Stimulated activated CD4-positive, alpha-beta T cell treated with anti-CD3 and anti-CD28 coated beads, Interleukin-1b, Interleukin-23, amount 100 ng/mL, for 4 hours (primary cell): ENCODE data around the gene PCBD1.

Experiments
- DNase-seq, 2 donors: peaks; one replicate each; pipeline ENCODE4 v3.0.0-alpha.2; 2020; ENCODE audit warnings: low read depth in 2 of 2

Gene PCBD1

GRCh38 chr10:70902661-70903261 lies 14.4 kb upstream of the PCBD1 start:
- DNase-seq: no peak

GRCh38 chr10:70901276-70901878 lies 13.0 kb upstream of the PCBD1 start:
- no peak for DNase-seq

DNA sequence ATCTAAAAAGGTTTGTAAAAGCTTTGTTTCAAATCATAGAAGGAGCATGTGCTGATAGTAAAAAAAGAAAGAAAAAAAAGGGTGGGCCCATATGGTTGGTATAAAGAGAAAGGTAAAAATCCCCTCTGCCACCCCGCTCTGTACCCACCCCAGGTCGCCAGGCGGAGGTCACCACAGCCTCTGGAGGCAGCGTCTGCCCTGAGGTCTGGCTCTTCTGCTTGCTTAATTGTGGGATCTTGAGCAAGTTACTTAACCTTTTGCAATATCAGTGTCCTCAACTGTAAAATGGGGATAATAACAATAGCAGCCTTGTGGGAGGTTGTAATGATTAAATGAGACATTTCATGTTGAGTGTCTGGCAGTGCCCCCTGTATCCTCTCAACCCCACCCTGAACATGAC lies 10.7 kb upstream of the PCBD1 start:
- DNase-seq: no peak

DNA sequence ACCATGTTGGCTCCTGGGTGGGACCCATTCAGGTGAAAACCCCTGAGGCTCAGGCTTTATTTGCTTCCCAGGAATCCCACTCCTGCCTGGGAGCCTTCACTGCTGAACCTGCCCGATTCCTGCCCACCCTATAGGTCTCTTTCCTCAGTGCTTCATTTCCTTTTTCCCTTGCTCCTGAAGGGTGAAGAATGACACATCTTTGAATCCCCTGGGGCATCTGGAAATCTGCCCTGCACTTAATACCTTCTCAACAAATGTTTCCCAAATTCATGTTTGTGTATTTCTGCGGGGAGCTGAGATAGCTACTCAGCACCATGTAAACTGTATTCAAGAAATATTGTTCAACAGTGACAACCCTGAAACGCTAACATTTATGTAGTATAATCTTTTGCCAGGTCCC lies 10.3 kb upstream of the PCBD1 start:
- DNase-seq: no peak

DNA sequence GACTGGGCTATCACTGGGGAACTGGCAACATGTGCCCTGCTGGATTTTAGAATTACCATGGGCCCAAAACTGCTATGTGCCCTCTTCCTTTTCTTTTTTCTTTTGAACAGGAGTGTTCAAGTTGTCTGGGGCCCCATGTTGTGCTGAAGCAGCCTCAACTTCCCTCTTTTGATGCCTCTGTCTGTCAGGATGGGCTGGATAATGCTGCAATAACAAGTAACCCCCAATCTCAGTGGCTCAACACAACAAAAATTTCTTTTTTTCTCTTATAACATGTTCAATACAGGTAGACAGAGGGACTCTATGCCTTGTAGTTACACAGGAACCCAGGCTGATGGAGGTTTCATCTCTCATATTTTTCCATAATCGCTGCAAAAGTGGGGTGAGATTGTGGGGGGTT lies 8.2 kb upstream of the PCBD1 start:
- DNase-seq: no peak

- DNase-seq: no peak
Observed at GRCh38 chr10:70894416-70894815, 6.1 kb upstream of the PCBD1 start.

DNA sequence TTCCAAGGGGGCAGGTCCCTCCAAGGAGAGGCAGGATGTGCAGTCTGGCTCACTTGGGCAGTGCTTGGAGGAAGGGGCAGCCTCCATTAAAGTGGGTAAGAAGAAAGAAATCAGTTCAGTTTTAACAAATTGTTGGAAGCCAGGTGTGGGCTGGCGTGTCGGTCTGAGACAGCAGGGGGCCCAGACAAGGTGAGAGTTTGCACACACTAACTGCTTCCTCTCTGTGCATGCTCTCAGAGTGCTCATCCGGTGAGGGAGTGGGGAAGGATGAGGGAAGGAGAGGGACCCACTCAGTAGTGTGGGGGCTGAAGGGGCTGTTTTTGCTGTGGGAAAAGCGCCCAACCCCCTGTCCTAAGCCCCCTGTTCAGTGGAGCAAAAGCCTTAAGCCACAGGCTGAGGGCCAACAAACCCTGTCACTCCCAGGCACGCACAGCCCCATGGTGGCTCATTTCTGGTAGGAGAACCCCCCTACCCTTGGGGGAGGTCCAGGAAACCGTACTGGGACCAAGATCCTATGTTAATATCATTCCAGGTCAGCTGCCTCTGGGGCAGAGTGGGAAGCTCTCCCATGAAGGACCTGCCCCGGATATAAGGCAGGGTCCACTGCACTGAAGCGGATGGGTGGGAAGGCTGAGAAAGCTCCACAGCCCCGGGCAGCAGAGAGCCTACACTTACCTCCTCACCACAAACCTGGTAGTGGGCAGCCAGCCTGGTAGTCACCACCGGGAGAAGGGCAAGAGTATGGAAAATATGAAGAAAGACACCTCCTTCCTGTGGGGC lies 5.1 kb upstream of the PCBD1 start:
- DNase-seq: no peak

- DNase-seq: no peak
Observed at GRCh38 chr10:70892631-70893030, 4.3 kb upstream of the PCBD1 start.

DNA sequence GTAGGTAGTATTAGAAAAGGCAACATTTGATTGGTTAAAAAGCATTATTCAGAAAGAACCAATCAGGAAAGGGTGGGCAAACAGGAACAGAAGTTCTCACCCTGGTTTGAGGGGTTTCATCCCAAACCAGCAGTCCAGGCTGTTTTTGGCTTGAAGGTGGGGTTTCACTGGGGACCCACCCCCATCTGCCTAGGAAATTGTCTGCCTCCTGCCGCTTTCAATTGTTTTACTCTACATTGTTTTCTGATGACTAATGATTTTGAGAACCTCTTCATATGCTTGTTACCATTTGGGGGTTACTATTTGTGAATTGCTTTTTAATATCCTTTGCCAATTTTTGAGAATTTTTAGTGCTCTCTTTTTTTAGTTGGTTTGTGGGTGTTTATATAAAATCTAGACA lies 3.3 kb upstream of the PCBD1 start:
- no peak for DNase-seq

- no peak for DNase-seq
Observed at GRCh38 chr10:70890917-70891431, 2.6 kb upstream of the PCBD1 start.

- DNase-seq: no peak
Observed at GRCh38 chr10:70889291-70889690, 926 bp upstream of the PCBD1 start.

- DNase-seq: no peak
Observed at GRCh38 chr10:70886921-70887665, 1.3 kb downstream of the PCBD1 start.

DNA sequence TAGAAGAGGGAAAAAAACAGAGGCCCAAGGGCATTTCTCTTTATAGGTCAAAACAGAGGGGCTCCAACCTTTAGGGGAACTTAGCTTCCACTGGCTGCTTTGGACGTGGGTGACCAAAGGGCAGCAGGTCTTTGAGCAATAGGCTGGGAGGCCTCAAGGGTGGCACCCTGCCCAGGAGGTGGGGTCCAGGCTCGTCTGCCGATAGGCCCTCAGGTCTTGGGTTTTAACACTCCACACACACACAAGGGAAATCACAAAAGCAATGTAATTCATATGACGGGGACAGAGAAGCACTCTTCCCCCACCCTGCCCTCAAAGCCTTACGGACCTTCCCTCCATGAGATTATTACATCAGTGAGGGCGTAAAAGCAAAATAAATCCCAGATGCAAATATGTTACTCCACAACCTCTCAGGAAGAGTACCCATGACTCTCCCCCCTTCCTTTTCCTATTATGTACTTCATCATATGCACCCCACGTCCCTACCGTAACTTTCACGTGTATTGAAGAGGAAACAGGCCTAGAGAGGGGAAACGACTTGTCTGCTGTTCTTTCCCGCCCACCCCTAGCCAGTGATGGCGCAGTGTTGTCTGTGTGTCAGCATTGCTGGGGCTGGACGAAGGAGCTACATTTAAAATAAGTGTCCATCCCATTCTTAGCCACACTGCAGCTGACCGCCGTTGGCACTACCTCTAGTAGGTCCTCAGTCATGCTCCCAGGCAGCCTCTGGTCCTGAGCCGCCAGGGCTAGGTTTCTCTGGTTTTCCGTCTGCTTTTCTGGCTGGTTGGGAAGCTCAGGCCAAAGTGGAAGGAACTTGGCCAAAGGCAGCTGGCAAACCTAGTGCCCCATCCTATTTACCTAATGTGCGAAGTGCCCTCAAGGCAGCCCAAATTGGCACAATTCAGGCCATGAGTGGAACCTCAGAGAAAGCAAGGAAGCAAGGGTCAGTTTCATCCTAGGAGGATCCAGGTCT lies 2.1 kb downstream of the PCBD1 start:
- no peak for DNase-seq

- no peak for DNase-seq
Observed at GRCh38 chr10:70885481-70885880, 2.9 kb downstream of the PCBD1 start.

- no peak for DNase-seq
Observed at GRCh38 chr10:70884741-70885140, 3.6 kb downstream of the PCBD1 start.

DNA sequence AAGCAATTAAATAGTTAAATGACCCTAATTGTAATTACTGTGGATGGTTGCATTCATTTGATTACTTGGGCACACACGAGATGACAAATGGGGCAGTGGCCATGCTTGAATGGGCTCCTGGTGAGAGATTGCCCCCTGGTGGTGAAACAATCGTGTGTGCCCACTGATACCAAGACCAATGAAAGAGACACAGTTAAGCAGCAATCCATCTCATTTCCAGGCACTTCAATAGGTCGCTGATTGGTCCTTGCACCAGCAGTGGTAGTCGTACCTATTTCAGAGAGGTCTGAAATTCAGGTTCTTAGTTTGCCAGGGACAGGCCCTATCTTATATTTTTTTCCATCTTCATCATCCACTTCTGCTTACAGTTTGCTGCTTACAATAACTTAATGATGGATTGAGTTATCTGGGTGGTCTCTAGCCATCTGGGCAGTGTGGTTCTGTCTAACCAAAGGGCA lies 8.3 kb downstream of the PCBD1 start:
- peak; percentile 51 to 63 for DNase-seq

DNA sequence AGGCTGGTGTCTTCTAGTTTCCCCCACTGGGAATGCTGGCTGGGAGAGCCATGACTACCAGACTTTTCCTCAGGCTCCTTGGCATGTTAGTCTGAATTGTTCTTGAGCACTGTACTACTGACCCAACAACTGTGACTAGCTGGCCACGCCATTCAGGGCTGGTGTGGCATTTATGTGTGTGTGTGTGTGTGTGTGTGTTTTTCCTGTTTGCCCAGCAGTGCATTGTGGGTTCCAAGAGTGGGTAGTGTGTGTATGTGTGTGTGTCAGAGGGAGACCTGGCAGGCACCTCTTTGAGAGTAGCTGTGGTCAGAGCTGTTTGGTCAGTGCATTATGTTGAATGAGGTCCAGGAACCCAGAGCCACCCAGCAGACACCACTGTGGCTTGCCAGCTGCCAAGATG lies 9.2 kb downstream of the PCBD1 start:
- DNase-seq: no peak

- no peak for DNase-seq
Observed at GRCh38 chr10:70874061-70874460, 14.3 kb downstream of the PCBD1 start.

DNA sequence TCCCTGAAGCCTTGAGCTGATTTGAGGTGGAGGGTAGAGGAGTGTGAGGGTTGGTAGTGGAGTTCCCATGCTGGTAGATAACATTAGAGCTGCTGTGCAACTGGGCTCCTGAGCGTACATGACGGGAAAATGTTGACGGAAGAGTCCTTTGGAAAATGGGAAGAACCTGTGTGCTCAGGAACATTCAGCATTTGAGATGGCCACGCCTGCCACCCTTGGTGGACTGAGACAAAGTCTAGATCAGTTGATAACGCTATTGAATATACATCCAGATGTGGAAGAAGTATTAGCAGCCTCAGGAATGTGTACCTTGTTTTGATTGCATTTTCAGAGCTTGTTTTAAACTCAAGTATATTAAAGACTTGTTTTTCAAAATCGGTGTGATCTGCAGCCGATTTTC lies 16.1 kb downstream of the PCBD1 start:
- no peak for DNase-seq

GRCh38 chr10:70866424-70866823 lies 21.9 kb downstream of the PCBD1 start:
- DNase-seq: no peak

DNA sequence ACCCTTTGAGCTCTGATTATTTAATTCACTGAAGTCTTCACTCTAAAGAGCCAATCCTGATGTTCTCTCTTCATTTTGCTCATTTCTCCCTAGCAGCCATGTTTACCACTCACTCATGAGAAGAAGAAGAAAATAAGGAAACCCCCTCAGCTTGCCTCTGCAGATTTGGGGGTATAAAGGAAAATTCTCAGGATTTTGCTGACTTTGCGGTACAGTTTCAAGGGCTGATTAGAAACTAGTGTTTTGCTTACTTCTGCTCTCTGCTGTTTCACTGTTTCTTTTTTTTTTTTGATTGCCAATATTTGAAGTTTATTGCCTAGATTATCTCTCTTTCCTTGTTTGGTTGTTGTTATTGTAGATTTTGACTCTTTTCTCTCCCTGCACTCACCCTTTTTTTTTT lies 23.4 kb downstream of the PCBD1 start:
- DNase-seq: no peak
